Activated B cell treated with CpG ODN at 0.5 μM for 24 hours (primary cell): ENCODE measurements around the gene SERBP1. TPM values are rescaled to one million over a fixed set of nuclear protein-coding genes. Genes with fewer than 3 reads are reported as not detected.
A peak's percentile ranks its signal among the peaks of the same experiment; 100 is the strongest.
"Not testable (repeated sequence)": the region's sequence is repeated elsewhere in the genome, so short reads cannot be mapped to it uniquely, and the experiment has no call there.

ENCODE experiments used
- ATAC-seq: fragments of 200-7000 bp; cut with Tn5 transposase; one replicate; pipeline ENCODE4 v1.10.0; 2021; ENCODE audit warnings: low read depth, mild to moderate bottlenecking, moderate library complexity
- CTCF ChIA-PET: fragments of 350-600 bp; sonication (Branson Sonifier 250); formaldehyde crosslinking; loops from one replicate; lab custom pipeline; 2021; ENCODE audit warnings: antibody characterized with exemption; lab: Charles Lee
- POLR2A ChIA-PET: fragments of 350-600 bp; sonication (Branson Sonifier 250); formaldehyde crosslinking; loops from one replicate; lab custom pipeline; 2021; ENCODE audit warnings: antibody characterized with exemption; lab: Charles Lee
- DNase-seq: peaks from one replicate; pipeline ENCODE4 v3.0.0; 2022
- H3K27ac Mint-ChIP-seq: one replicate; pipeline ENCODE4 v1.8.0; 2020; ENCODE audit warnings: mixed read lengths
- H3K27me3 Mint-ChIP-seq: one replicate; pipeline ENCODE4 v1.8.0; 2021; ENCODE audit warnings: mixed read lengths
- H3K36me3 Mint-ChIP-seq: one replicate; pipeline ENCODE4 v1.8.0; 2021; ENCODE audit warnings: low read depth, mixed read lengths
- H3K4me1 Mint-ChIP-seq: one replicate; pipeline ENCODE4 v1.8.0; 2021; ENCODE audit warnings: mixed read lengths
- H3K4me3 Mint-ChIP-seq: one replicate; pipeline ENCODE4 v1.8.0; 2020; ENCODE audit warnings: mild to moderate bottlenecking, mixed read lengths
- H3K9me3 Mint-ChIP-seq: one replicate; pipeline ENCODE4 v1.8.0; 2020; ENCODE audit warnings: mixed read lengths
- CTCF ChIP-seq: fragments of 200-600 bp; IDR thresholded peaks from one replicate; pipeline ENCODE4 v1.8.0; 2022; ENCODE audit warnings: antibody characterized with exemption, mild to moderate bottlenecking
- intact Hi-C: fragments of 100-400 bp; cut with micrococcal nuclease; formaldehyde crosslinking; loops from one replicate; pipeline ENCODE4 v1.15.1; 2024
- total RNA-seq: library from RNA; stranded (reverse); gene quantifications from 2 replicates; pipeline ENCODE4 v1.2.3, GENCODE V29; 2022

The SERBP1 gene
- total RNA-seq, 1 donor from 2014 or later = 222 TPM

- Mint-ChIP-seq H3K36me3 (peaks cover 89% of the 10 kb centered on the region), H3K27ac (no peak overlapping the region), H3K4me1 (no peaks in the 10 kb centered on the region), H3K9me3 (no peaks in the 10 kb centered on the region), H3K4me3 (no peak overlapping the region), H3K27me3 (no peaks in the 10 kb centered on the region)
- intact Hi-C loops = loop anchor here (2.0 kb wide), 1 partner anchor 14 kb away; no protein-coding TSS in a partner anchor
- ChIA-PET CTCF (no interaction called here), POLR2A (no interaction called here)
- TF ChIP-seq CTCF = no peak
- ATAC-seq (no peak), DNase-seq (no peak)
These were observed 15.6 kb downstream of the SERBP1 start for GRCh38 chr1:67414574-67414973.

GRCh38 chr1:67413101-67413500 is 17.1 kb downstream of the SERBP1 start:
- H3K4me1 Mint-ChIP-seq, H3K27ac Mint-ChIP-seq, H3K4me3 Mint-ChIP-seq, intact Hi-C loops, POLR2A ChIA-PET, H3K27me3 Mint-ChIP-seq, CTCF ChIA-PET, ATAC-seq, DNase-seq, H3K9me3 Mint-ChIP-seq: not testable (repeated sequence)
- peaks cover 79% of the 10 kb centered on the region for H3K36me3 Mint-ChIP-seq

- no peak for TF ChIP-seq CTCF
- intact Hi-C loops = loop anchor here (5.0 kb wide), 1 partner anchor 101 kb away; the partner anchor contains the start of gene IL12RB2
- ATAC-seq (no peak), DNase-seq (no peak)
- CTCF ChIA-PET = no interaction called here
- Mint-ChIP-seq H3K9me3 (no peaks in the 10 kb centered on the region), H3K36me3 (peaks cover 37% of the 10 kb centered on the region), H3K4me1 (no peaks in the 10 kb centered on the region), H3K4me3 (no peak overlapping the region), H3K27me3 (no peaks in the 10 kb centered on the region), H3K27ac (peak overlapping the region; percentile 2)
- POLR2A ChIA-PET = interaction anchor here (0.6 to 0.7 kb wide), 2 partner anchors 9 to 22 kb away, joined by 4 read pairs; no protein-coding TSS in a partner anchor
These were observed 22.1 kb downstream of the SERBP1 start for GRCh38 chr1:67408148-67408547.

GRCh38 chr1:67407498-67407897 is 22.7 kb downstream of the SERBP1 start:
- intact Hi-C loops = loop anchor here (5.0 kb wide), 1 partner anchor 100 kb away; the partner anchor contains the start of gene IL12RB2

GRCh38 chr1:67405473-67406245 is 24.5 kb downstream of the SERBP1 start:
- no peak for ATAC-seq
- POLR2A ChIA-PET = no interaction called here

More at GRCh38 chr1:67407498-67407897, 22.7 kb downstream of the SERBP1 start:
- Mint-ChIP-seq H3K27ac (no peak overlapping the region), H3K4me1 (no peaks in the 10 kb centered on the region), H3K27me3 (no peaks in the 10 kb centered on the region), H3K4me3 (no peak overlapping the region), H3K9me3 (no peaks in the 10 kb centered on the region), H3K36me3 (peaks cover 34% of the 10 kb centered on the region)
- ATAC-seq (no peak), DNase-seq (no peak)
- TF ChIP-seq CTCF = no peak
- CTCF ChIA-PET = no interaction called here
- POLR2A ChIA-PET = no interaction called here

More at GRCh38 chr1:67405473-67406245, 24.5 kb downstream of the SERBP1 start:
- peak overlapping the region; percentile 44 for H3K27ac Mint-ChIP-seq
- no peaks in the 10 kb centered on the region for H3K4me1 Mint-ChIP-seq
- CTCF ChIA-PET = no interaction called here
- H3K36me3 Mint-ChIP-seq = peaks cover 18% of the 10 kb centered on the region
- no peaks in the 10 kb centered on the region for H3K9me3 Mint-ChIP-seq
- intact Hi-C loops = loop anchor here (5.0 kb wide), 1 partner anchor 98 kb away; the partner anchor contains the start of gene IL12RB2
- H3K27me3 Mint-ChIP-seq = no peaks in the 10 kb centered on the region
- no peak for DNase-seq
- H3K4me3 Mint-ChIP-seq = no peak overlapping the region
- no peak for TF ChIP-seq CTCF
